ENCODE measurements around the gene S100A8.

GRCh38 chr1:153422450-153423068 is 31.7 kb upstream of the S100A8 start:
- TF ChIP-seq CTCF (IDR thresholded peaks at IDR 0.05) (no peak), POLR2A (IDR thresholded peaks at IDR 0.05) (no peak)

Measured in suprapubic skin (tissue), 3 donors.